Spleen (tissue), 7 donors: ENCODE results near the gene SUSD3.

ENCODE experiments used
- POLR2AphosphoS5 ChIP-seq, 3 donors: sonication (generic); formaldehyde crosslinking; IDR thresholded peaks; one replicate each; pipeline ENCODE4 v1.5.1; 2017; ENCODE audit warnings: antibody characterized with exemption in 3 of 3
- TF ChIP-seq, protein P1 (sequence below), 11 experiments: fragments of 200-600 bp in 7 of 11; fragments of 450-650 bp in 4 of 11; sonication (generic) in 4 of 11; IDR thresholded peaks in 8 of 11; conservative IDR thresholded peaks in 3 of 11; 1 replicate in 7 of 11; 2 replicates in 4 of 11; pipeline versions ENCODE4 v1.4.0 to v1.8.0; 2016 to 2021; ENCODE audit warnings: antibody characterized with exemption in 11 of 11, inconsistent platforms in 4 of 11, mild to moderate bottlenecking in 1 of 11
- donor health status: DM: no; HTN: no; CAD: no; lungs with moderate emphysema.
- donor health status: DM: no; HTN: no; CAD: no.
- donor health status: DM: no; HTN: no; CAD: no.

DNA sequence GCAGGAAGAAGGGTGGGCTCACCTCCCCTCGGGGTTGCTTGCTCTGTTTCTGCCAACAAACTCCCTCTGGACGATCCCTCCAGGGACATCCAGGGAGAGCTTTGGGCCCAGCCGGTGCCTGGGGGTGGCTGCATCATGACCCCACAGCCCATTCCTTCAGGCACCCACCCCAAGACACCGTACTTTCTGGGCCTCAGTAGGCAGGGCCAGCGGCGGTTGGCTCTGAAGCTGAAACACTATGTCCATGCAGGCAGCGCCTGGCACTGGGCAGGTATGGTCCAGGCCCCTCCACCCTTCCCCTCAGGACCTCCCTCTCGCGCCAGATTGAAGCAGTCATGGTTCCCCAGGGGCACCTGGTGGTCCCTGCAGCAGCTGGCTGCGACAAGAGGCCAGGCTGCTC is 18.5 kb upstream of the SUSD3 start:
- TF ChIP-seq POLR2AphosphoS5 (IDR thresholded peaks at IDR 0.05) = peak; percentile 15 to 68 (median 27)
- TF ChIP-seq, protein P1, sequence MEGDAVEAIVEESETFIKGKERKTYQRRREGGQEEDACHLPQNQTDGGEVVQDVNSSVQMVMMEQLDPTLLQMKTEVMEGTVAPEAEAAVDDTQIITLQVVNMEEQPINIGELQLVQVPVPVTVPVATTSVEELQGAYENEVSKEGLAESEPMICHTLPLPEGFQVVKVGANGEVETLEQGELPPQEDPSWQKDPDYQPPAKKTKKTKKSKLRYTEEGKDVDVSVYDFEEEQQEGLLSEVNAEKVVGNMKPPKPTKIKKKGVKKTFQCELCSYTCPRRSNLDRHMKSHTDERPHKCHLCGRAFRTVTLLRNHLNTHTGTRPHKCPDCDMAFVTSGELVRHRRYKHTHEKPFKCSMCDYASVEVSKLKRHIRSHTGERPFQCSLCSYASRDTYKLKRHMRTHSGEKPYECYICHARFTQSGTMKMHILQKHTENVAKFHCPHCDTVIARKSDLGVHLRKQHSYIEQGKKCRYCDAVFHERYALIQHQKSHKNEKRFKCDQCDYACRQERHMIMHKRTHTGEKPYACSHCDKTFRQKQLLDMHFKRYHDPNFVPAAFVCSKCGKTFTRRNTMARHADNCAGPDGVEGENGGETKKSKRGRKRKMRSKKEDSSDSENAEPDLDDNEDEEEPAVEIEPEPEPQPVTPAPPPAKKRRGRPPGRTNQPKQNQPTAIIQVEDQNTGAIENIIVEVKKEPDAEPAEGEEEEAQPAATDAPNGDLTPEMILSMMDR (IDR thresholded peaks at IDR 0.05 in 8 of 11, conservative IDR thresholded peaks at IDR 0.05 in 3 of 11) = no peak
